HFFc6 (cell line): ENCODE measurements around the gene PITPNC1. TPM values are rescaled to one million over a fixed set of nuclear protein-coding genes. Genes with fewer than 3 reads are reported as not detected.

Source experiments
- DNase-seq: peaks from one replicate; pipeline ENCODE4 v3.0.0-alpha.2; 2018
- H3K27ac Mint-ChIP-seq: 2 replicates; pipeline ENCODE4 v1.8.0; 2020; ENCODE audit warnings: mild to moderate bottlenecking, mixed read lengths
- H3K27me3 Mint-ChIP-seq: 2 replicates; pipeline ENCODE4 v1.8.0; 2021; ENCODE audit warnings: mild to moderate bottlenecking, moderate library complexity, mixed read lengths; ENCODE audit not compliant: insufficient read depth
- H3K36me3 Mint-ChIP-seq: 2 replicates; pipeline ENCODE4 v1.8.0; 2021; ENCODE audit warnings: low read depth, mixed read lengths
- H3K4me1 Mint-ChIP-seq: 2 replicates; pipeline ENCODE4 v1.8.0; 2020; ENCODE audit warnings: low read depth, mixed read lengths
- H3K4me3 Mint-ChIP-seq: 2 replicates; pipeline ENCODE4 v1.8.0; 2020; ENCODE audit warnings: mild to moderate bottlenecking, moderate library complexity, mixed read lengths
- H3K9me3 Mint-ChIP-seq: 2 replicates; pipeline ENCODE4 v1.8.0; 2020; ENCODE audit warnings: mild to moderate bottlenecking, mixed read lengths
- total RNA-seq, 6 experiments: library from RNA; stranded (reverse); fragmentation: NEBNext Ultra II Directional; extraction: Animal tissue kit (Norgen Biotek cat#: 25700); gene quantifications; 2 replicates in 1 of 6; 3 replicates in 5 of 6; pipeline ENCODE4 v1.2.3, GENCODE V29; 2021
- TF ChIP-seq, protein P1 (sequence below): fragments of 200-600 bp; sonication (generic); IDR thresholded peaks from 2 replicates; pipeline ENCODE4 v1.5.0; 2021; ENCODE audit warnings: antibody characterized with exemption, mild to moderate bottlenecking

The PITPNC1 gene
- total RNA-seq, 6 experiments from 2014 or later, result 6.9 to 11.1 (median 7.7) TPM

DNA sequence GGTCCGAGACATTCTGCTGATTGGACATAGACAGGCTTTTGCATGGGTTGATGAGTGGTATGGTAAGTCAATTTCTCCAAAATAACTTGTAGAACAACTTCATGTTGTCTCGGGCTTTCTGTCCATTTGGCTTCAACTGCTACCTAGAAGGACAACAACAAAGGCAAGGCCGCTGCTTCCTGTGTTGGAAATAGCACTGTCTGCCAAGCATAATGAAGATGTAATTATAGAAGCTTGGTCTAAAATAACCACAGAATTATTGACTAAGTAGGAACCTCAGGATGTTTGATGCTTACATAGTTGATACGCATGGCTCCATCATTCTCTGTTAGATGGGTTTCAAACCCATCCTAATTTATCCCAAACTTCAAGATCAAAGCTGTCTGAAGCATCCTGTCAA lies 298.4 kb downstream of the PITPNC1 start:
- Mint-ChIP-seq H3K4me1 (peaks cover 7% of the 10 kb centered on the region; the same call in 1 of the 2 replicates), H3K36me3 (no peaks in the 10 kb centered on the region), H3K4me3 (no peak overlapping the region), H3K9me3 (no peaks in the 10 kb centered on the region), H3K27ac (no peak overlapping the region), H3K27me3 (peaks cover 5% of the 10 kb centered on the region; the same call in 1 of the 2 replicates)
- TF ChIP-seq, protein P1, sequence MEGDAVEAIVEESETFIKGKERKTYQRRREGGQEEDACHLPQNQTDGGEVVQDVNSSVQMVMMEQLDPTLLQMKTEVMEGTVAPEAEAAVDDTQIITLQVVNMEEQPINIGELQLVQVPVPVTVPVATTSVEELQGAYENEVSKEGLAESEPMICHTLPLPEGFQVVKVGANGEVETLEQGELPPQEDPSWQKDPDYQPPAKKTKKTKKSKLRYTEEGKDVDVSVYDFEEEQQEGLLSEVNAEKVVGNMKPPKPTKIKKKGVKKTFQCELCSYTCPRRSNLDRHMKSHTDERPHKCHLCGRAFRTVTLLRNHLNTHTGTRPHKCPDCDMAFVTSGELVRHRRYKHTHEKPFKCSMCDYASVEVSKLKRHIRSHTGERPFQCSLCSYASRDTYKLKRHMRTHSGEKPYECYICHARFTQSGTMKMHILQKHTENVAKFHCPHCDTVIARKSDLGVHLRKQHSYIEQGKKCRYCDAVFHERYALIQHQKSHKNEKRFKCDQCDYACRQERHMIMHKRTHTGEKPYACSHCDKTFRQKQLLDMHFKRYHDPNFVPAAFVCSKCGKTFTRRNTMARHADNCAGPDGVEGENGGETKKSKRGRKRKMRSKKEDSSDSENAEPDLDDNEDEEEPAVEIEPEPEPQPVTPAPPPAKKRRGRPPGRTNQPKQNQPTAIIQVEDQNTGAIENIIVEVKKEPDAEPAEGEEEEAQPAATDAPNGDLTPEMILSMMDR, result no peak
- DNase-seq, result no peak

DNA sequence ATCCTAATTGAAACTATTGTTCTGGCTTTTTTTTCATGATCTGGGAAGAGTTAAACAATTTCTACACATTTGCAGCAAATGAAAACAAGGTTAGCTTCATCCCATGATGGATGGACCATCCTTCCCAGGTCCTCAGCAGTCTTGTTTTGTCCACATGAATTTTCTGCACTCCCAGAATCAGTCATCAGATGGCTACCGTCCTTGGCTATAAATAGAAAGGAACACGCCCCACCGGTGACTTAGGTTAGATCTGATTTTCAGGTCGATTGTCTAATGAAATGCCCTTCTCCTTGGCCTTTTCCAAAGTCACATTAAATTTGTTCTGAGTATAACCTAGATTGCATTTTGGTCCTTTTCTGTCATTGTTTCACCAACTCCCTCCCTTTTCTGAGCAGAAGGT lies 299.2 kb downstream of the PITPNC1 start:
- Mint-ChIP-seq H3K27me3 (peaks cover 5% of the 10 kb centered on the region; the same call in 1 of the 2 replicates), H3K4me1 (peaks cover 7% of the 10 kb centered on the region; the same call in 1 of the 2 replicates), H3K9me3 (no peaks in the 10 kb centered on the region), H3K4me3 (no peak overlapping the region), H3K36me3 (no peaks in the 10 kb centered on the region), H3K27ac (no peak overlapping the region)
- TF ChIP-seq, protein P1, result no peak
- DNase-seq, result no peak

DNA sequence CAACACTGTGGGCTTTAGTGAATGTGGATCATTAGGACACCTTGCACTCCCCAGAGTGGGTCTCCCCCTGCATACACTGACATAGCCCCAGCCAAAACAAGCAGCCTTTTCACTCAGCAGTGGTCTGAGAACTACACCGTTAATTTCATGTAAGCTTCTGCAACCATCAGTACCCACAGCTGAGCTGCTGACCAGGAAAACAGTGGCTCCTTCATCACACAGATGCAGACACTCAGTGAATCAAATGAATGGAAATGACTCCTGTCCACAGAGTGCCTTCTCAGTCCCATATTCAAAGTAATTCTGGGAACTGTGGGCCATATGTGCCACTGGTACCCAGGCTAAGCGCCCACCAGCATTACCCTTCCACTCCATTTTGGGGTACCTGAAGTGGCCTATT lies 301.3 kb downstream of the PITPNC1 start:
- Mint-ChIP-seq H3K27me3 (peaks cover 5% of the 10 kb centered on the region; the same call in 1 of the 2 replicates), H3K9me3 (no peaks in the 10 kb centered on the region), H3K4me1 (peaks cover 7% of the 10 kb centered on the region; the same call in 1 of the 2 replicates), H3K27ac (no peak overlapping the region), H3K36me3 (no peaks in the 10 kb centered on the region), H3K4me3 (no peak overlapping the region)
- DNase-seq, result no peak
- TF ChIP-seq, protein P1, result no peak

DNA sequence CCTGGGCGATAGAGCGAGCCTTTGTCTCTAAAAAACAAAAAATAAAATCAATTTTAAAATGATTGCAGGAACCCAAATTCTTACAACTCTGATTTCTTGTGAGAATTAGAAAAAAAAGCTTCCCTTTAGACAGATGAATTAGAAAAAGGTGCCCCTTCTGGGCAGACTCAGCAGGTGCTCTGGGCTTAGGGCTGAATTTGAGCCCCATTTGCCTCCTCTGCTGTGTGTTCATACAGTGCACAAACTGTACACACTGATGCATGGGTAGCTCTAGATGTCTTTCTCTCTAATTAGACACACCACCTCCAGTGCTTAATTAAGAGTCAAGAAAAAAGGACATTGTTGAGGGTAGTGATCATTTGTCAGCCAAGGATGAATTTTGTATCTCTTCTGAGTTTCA lies 302.1 kb downstream of the PITPNC1 start:
- Mint-ChIP-seq H3K4me3 (no peak overlapping the region), H3K27ac (no peak overlapping the region), H3K4me1 (peaks cover 7% of the 10 kb centered on the region; the same call in 1 of the 2 replicates), H3K27me3 (peaks cover 4% of the 10 kb centered on the region; the same call in 1 of the 2 replicates), H3K9me3 (no peaks in the 10 kb centered on the region), H3K36me3 (no peaks in the 10 kb centered on the region)
- TF ChIP-seq, protein P1, result no peak
- DNase-seq, result no peak

DNA sequence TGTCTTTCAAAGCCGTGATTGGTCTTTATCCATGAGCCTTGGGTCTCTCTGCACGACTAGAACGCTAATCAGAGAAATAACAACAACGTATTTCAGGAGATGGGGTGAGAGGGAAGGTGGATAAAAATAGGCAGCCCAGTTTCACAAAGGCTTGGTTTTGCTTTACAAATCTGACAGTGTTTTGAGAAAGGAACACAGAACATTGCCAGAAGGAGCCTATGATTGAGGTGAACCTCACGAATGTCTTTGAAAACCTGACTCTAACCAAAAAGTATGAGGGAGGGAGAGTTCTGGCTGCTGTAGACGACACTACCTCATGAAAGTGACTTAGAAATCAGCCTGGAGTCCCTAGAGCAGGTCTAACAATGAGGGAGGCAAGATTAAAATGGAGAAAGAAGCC lies 302.6 kb downstream of the PITPNC1 start:
- Mint-ChIP-seq H3K36me3 (no peaks in the 10 kb centered on the region), H3K27me3 (peaks cover 2% of the 10 kb centered on the region; the same call in 1 of the 2 replicates), H3K4me3 (no peak overlapping the region), H3K4me1 (peaks cover 7% of the 10 kb centered on the region; the same call in 1 of the 2 replicates), H3K27ac (no peak overlapping the region), H3K9me3 (no peaks in the 10 kb centered on the region)
- TF ChIP-seq, protein P1, result no peak
- no peak for DNase-seq
